Epithelial cell of proximal tubule (primary cell): ENCODE data around the gene CSTF3. TPM values are rescaled to one million over a fixed set of nuclear protein-coding genes. Genes with fewer than 3 reads are reported as not detected.

Experiments
- DNase-seq: peaks from one replicate; pipeline ENCODE4 v3.0.0-alpha.2; 2011; ENCODE audit warnings: low read depth
- H3K4me3 ChIP-seq: 2 replicates; pipeline ENCODE4 v1.5.1; 2011; ENCODE audit warnings: low read depth, mild to moderate bottlenecking, low read length
- CTCF ChIP-seq: conservative IDR thresholded peaks from 2 replicates; pipeline ENCODE4 v1.5.1; 2012; ENCODE audit warnings: low read depth, mild to moderate bottlenecking, low read length
- total RNA-seq: library from RNA; depleted of rRNA; stranded (reverse); fragments of >200 nt; gene quantifications from 2 replicates; pipeline ENCODE4 v1.2.3, GENCODE V29; 2015

Gene CSTF3
- total RNA-seq, 1 donor from 2014 or later: 45.1 TPM

- no peak for DNase-seq
- no peak for TF ChIP-seq CTCF
- H3K4me3 ChIP-seq: no peak overlapping the region
These were observed 25.4 kb downstream of the CSTF3 start for GRCh38 chr11:33135768-33136443.

- no peak for TF ChIP-seq CTCF
- no peak overlapping the region for H3K4me3 ChIP-seq
- no peak for DNase-seq
These were observed 26.1 kb downstream of the CSTF3 start for GRCh38 chr11:33135216-33135615.

GRCh38 chr11:33134276-33134675 is 27.0 kb downstream of the CSTF3 start:
- TF ChIP-seq CTCF: no peak
- H3K4me3 ChIP-seq: no peak overlapping the region
- DNase-seq: no peak

- DNase-seq: no peak
- H3K4me3 ChIP-seq: no peak overlapping the region
- TF ChIP-seq CTCF: no peak
These were observed 27.5 kb downstream of the CSTF3 start for GRCh38 chr11:33133761-33134160.

- H3K4me3 ChIP-seq: no peak overlapping the region
- no peak for TF ChIP-seq CTCF
- no peak for DNase-seq
These were observed 28.8 kb downstream of the CSTF3 start for GRCh38 chr11:33132510-33132909.

- no peak overlapping the region for H3K4me3 ChIP-seq
- TF ChIP-seq CTCF: no peak
- DNase-seq: no peak
These were observed 32.5 kb downstream of the CSTF3 start for GRCh38 chr11:33128739-33129138.

- no peak for DNase-seq
- no peak for TF ChIP-seq CTCF
- H3K4me3 ChIP-seq: no peak overlapping the region
These were observed 35.7 kb downstream of the CSTF3 start for GRCh38 chr11:33125611-33126010.
